SK-N-MC (cell line): ENCODE measurements around the gene TMEM223.

Source experiments
- EZH2 ChIP-seq: fragments of 200-600 bp; sonication (generic); IDR thresholded peaks from one replicate; pipeline ENCODE4 v1.6.1; 2017; ENCODE audit warnings: antibody characterized with exemption
- POLR2AphosphoS5 ChIP-seq: IDR thresholded peaks from 2 replicates; pipeline ENCODE4 v1.6.1; 2012; ENCODE audit warnings: mild to moderate bottlenecking, low read depth, low read length, borderline replicate concordance

- TF ChIP-seq POLR2AphosphoS5: no peak
- TF ChIP-seq EZH2: no peak
Observed at GRCh38 chr11:62757846-62758788, 33.7 kb downstream of the TMEM223 start.
